Left ventricle myocardium inferior (tissue), 1 donor: Measurements from ENCODE around the gene PXDN. TPM values are rescaled to one million over a fixed set of nuclear protein-coding genes. Genes with fewer than 3 reads are reported as not detected.

Experiments used
- DNase-seq: peaks from one replicate; pipeline ENCODE4 v3.0.0-alpha.2; 2020
- H3K27ac ChIP-seq: fragments of 200-600 bp; replicated peaks from 2 replicates; pipeline ENCODE4 v1.8.0; 2021
- H3K27me3 ChIP-seq: fragments of 200-600 bp; 2 replicates; pipeline ENCODE4 v1.8.0; 2021; ENCODE audit warnings: low read depth
- H3K36me3 ChIP-seq: fragments of 200-600 bp; 2 replicates; pipeline ENCODE4 v1.8.0; 2021
- H3K4me1 ChIP-seq: fragments of 200-600 bp; 2 replicates; pipeline ENCODE4 v1.8.0; 2021
- H3K4me3 ChIP-seq: fragments of 200-600 bp; 2 replicates; pipeline ENCODE4 v1.8.0; 2021; ENCODE audit warnings: mild to moderate bottlenecking, moderate library complexity
- H3K9me3 ChIP-seq: fragments of 200-600 bp; replicated peaks from 2 replicates; pipeline ENCODE4 v1.8.0; 2021
- CTCF ChIP-seq: fragments of 200-600 bp; IDR thresholded peaks from 2 replicates; pipeline ENCODE4 v1.8.0; 2021; ENCODE audit warnings: antibody characterized with exemption, mild to moderate bottlenecking, borderline replicate concordance
- intact Hi-C: fragments of 100-400 bp; cut with micrococcal nuclease; formaldehyde crosslinking; loops from one replicate; pipeline ENCODE4 v1.11.0; 2022
- total RNA-seq: library from RNA; stranded (reverse); fragmentation: NEBNext Ultra II Directional; extraction: Animal tissue kit (Norgen Biotek cat#: 25700); gene quantifications from one replicate; pipeline ENCODE4 v1.2.1, GENCODE V29; 2021
- donor health status: DM: no; HTN: yes; CAD: no; lungs with severe emphysema.

PXDN gene
- total RNA-seq, 1 donor from 2014 or later = 15.7 TPM

- no peak for DNase-seq
- Histone ChIP-seq H3K4me3 (no peak overlapping the region), H3K27ac (no peak overlapping the region), H3K9me3 (no peaks in the 10 kb centered on the region), H3K27me3 (peaks cover 6% of the 10 kb centered on the region), H3K4me1 (peaks cover 18% of the 10 kb centered on the region), H3K36me3 (peaks cover 31% of the 10 kb centered on the region)
- TF ChIP-seq CTCF = no peak
- intact Hi-C loops = no loop called here
These were observed 57.1 kb downstream of the PXDN start for GRCh38 chr2:1687254-1687653.

- DNase-seq = no peak
- intact Hi-C loops = no loop called here
- no peaks in the 10 kb centered on the region for H3K9me3 ChIP-seq
- TF ChIP-seq CTCF = no peak
- peaks cover 24% of the 10 kb centered on the region for H3K4me1 ChIP-seq
- H3K4me3 ChIP-seq = no peak overlapping the region
- H3K27me3 ChIP-seq = peaks cover 6% of the 10 kb centered on the region
- H3K36me3 ChIP-seq = peaks cover 31% of the 10 kb centered on the region
- H3K27ac ChIP-seq = no peak overlapping the region
These were observed 57.6 kb downstream of the PXDN start for GRCh38 chr2:1686784-1687105.

GRCh38 chr2:1685957-1686783 lies 58.1 kb downstream of the PXDN start:
- peaks cover 31% of the 10 kb centered on the region for H3K36me3 ChIP-seq
- no peak overlapping the region for H3K4me3 ChIP-seq
- H3K27ac ChIP-seq = no peak overlapping the region
- H3K4me1 ChIP-seq = peaks cover 29% of the 10 kb centered on the region
- intact Hi-C loops = no loop called here
- DNase-seq = no peak
- H3K27me3 ChIP-seq = peaks cover 6% of the 10 kb centered on the region
- H3K9me3 ChIP-seq = no peaks in the 10 kb centered on the region
- no peak for TF ChIP-seq CTCF

GRCh38 chr2:1685078-1685956 lies 59.0 kb downstream of the PXDN start:
- peaks cover 6% of the 10 kb centered on the region for H3K27me3 ChIP-seq
- DNase-seq = no peak
- H3K36me3 ChIP-seq = peaks cover 35% of the 10 kb centered on the region
- TF ChIP-seq CTCF = no peak
- intact Hi-C loops = no loop called here
- no peak overlapping the region for H3K4me3 ChIP-seq
- H3K9me3 ChIP-seq = no peaks in the 10 kb centered on the region
- no peak overlapping the region for H3K27ac ChIP-seq
- peaks cover 36% of the 10 kb centered on the region for H3K4me1 ChIP-seq

- H3K9me3 ChIP-seq = no peaks in the 10 kb centered on the region
- H3K27ac ChIP-seq = no peak overlapping the region
- intact Hi-C loops = no loop called here
- H3K4me3 ChIP-seq = no peak overlapping the region
- no peak for DNase-seq
- H3K27me3 ChIP-seq = peaks cover 6% of the 10 kb centered on the region
- no peak for TF ChIP-seq CTCF
- peaks cover 36% of the 10 kb centered on the region for H3K4me1 ChIP-seq
- H3K36me3 ChIP-seq = peaks cover 48% of the 10 kb centered on the region
These were observed 61.0 kb downstream of the PXDN start for GRCh38 chr2:1683297-1683696.
